H1 (cell line): ENCODE data around the gene RAD51B.

Source experiments
- BCL11A ChIP-seq, 2 experiments: IDR thresholded peaks; one replicate each; pipeline ENCODE4 v1.6.1; 2011; ENCODE audit warnings: low read depth in 2 of 2, low read length in 2 of 2, mild to moderate bottlenecking in 2 of 2
- CEBPB ChIP-seq: IDR thresholded peaks from 2 replicates; pipeline ENCODE4 v1.6.1; 2012; ENCODE audit warnings: low read depth, low read length
- CTBP2 ChIP-seq: IDR thresholded peaks from 2 replicates; pipeline ENCODE4 v1.7.0; 2011; ENCODE audit warnings: borderline replicate concordance, mild to moderate bottlenecking, moderate library complexity, mixed read lengths, low read length; ENCODE audit not compliant: insufficient read depth, insufficient read length
- JUN ChIP-seq: IDR thresholded peaks from 2 replicates; pipeline ENCODE4 v1.6.1; 2011; ENCODE audit warnings: low read depth, mild to moderate bottlenecking, improper control_type of control experiment, low read length
- POLR2A ChIP-seq, 2 experiments: IDR thresholded peaks; 1 replicate in 1 of 2; 2 replicates in 1 of 2; pipeline ENCODE4 v1.6.1; 2011; ENCODE audit warnings: low read depth in 2 of 2, low read length in 2 of 2, mild to moderate bottlenecking in 2 of 2; ENCODE audit errors: control extremely low read depth in 1 of 2
- RAD21 ChIP-seq, 2 experiments: IDR thresholded peaks in 1 of 2; conservative IDR thresholded peaks in 1 of 2; 2 replicates each; pipeline ENCODE4 v1.6.1; 2011; ENCODE audit warnings: low read depth in 2 of 2, low read length in 2 of 2, improper control_type of control experiment in 1 of 2, inconsistent platforms in 1 of 2, mild to moderate bottlenecking in 1 of 2, moderate library complexity in 1 of 2
- RFX5 ChIP-seq: IDR thresholded peaks from 2 replicates; pipeline ENCODE4 v1.6.1; 2011; ENCODE audit warnings: low read depth, low read length, improper control_type of control experiment, borderline replicate concordance
- RNF2 ChIP-seq: fragments of 200-900, 300-1000 bp; sonication (generic); IDR thresholded peaks from 2 replicates; pipeline ENCODE4 v1.7.1; 2016; ENCODE audit warnings: borderline replicate concordance, low read depth, mild to moderate bottlenecking, antibody characterized with exemption, low read length; ENCODE audit not compliant: poor library complexity, severe bottlenecking; ENCODE audit errors: missing control alignments
- SIN3A ChIP-seq, 2 experiments: IDR thresholded peaks in 1 of 2; conservative IDR thresholded peaks in 1 of 2; 2 replicates each; pipeline ENCODE4 v1.6.1; 2011 to 2012; ENCODE audit warnings: low read length in 2 of 2, improper control_type of control experiment in 1 of 2, low read depth in 1 of 2, mild to moderate bottlenecking in 1 of 2
- TF ChIP-seq, protein P1 (sequence below), 3 experiments: IDR thresholded peaks; 1 replicate in 2 of 3; 2 replicates in 1 of 3; pipeline versions ENCODE4 v1.5.1 to v1.6.1; 2011; ENCODE audit warnings: low read length in 3 of 3, mild to moderate bottlenecking in 3 of 3, inconsistent platforms in 2 of 3, low read depth in 1 of 3, moderate library complexity in 1 of 3; ENCODE audit not compliant: insufficient read depth in 1 of 3; ENCODE audit errors: control extremely low read depth in 1 of 3

DNA sequence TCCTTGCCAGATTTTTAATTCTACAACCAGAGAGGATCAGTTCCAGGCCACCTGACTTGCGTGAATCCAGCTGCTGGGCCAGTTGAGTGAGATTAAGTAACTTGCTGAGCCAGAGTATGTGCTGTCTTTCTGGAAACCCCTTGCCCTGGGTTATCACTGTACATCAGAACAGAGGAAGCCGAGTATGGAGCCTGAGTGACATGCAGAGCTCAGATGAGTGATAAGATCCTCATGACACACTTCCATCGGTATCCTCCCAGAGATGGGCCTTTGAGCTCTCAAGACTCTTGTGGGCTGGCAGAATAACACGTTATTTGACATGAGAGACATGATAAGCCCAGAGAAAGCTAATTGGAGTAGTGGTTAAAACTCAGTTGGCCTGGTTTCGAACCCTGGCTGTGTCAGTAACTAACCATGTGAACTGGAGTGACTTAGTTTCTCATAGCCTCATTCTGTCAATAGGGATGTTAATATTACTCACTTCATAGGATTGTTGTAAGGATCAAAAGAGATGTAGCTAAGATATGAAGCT, 585.1 kb downstream of the RAD51B start:
- no peak for TF ChIP-seq JUN
- no peak for TF ChIP-seq BCL11A (IDR thresholded peaks at IDR 0.05; ENCODE audit: low read depth in 2 of 2, low read length in 2 of 2)
- no peak for TF ChIP-seq SIN3A (conservative IDR thresholded peaks at IDR 0.05 in 1 of 2, IDR thresholded peaks at IDR 0.05 in 1 of 2; ENCODE audit: low read depth in 1 of 2, low read length in 2 of 2)
- TF ChIP-seq CTBP2 = no peak
- TF ChIP-seq, protein P1, sequence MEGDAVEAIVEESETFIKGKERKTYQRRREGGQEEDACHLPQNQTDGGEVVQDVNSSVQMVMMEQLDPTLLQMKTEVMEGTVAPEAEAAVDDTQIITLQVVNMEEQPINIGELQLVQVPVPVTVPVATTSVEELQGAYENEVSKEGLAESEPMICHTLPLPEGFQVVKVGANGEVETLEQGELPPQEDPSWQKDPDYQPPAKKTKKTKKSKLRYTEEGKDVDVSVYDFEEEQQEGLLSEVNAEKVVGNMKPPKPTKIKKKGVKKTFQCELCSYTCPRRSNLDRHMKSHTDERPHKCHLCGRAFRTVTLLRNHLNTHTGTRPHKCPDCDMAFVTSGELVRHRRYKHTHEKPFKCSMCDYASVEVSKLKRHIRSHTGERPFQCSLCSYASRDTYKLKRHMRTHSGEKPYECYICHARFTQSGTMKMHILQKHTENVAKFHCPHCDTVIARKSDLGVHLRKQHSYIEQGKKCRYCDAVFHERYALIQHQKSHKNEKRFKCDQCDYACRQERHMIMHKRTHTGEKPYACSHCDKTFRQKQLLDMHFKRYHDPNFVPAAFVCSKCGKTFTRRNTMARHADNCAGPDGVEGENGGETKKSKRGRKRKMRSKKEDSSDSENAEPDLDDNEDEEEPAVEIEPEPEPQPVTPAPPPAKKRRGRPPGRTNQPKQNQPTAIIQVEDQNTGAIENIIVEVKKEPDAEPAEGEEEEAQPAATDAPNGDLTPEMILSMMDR (IDR thresholded peaks at IDR 0.05; ENCODE audit: control extremely low read depth in 1 of 3, insufficient read depth in 1 of 3, low read depth in 1 of 3, low read length in 3 of 3) = no peak
- TF ChIP-seq POLR2A (IDR thresholded peaks at IDR 0.05; ENCODE audit: control extremely low read depth in 1 of 2, low read depth in 2 of 2, low read length in 2 of 2) = no peak
- TF ChIP-seq RFX5 = no peak
- TF ChIP-seq RAD21 (IDR thresholded peaks at IDR 0.05 in 1 of 2, conservative IDR thresholded peaks at IDR 0.05 in 1 of 2; ENCODE audit: low read depth in 2 of 2, low read length in 2 of 2) = no peak
- no peak for TF ChIP-seq CEBPB
- no peak for TF ChIP-seq RNF2
